Measurements from ENCODE around the gene ALDH1B1. TPM values are rescaled to one million over a fixed set of nuclear protein-coding genes. Genes with fewer than 3 reads are reported as not detected.

The ALDH1B1 gene
- total RNA-seq, 5 donors from 2014 or later (not counting 1 experiment from before 2014, with no cell fraction given) = 2.0 to 8.2 (median 5.2) TPM

DNA sequence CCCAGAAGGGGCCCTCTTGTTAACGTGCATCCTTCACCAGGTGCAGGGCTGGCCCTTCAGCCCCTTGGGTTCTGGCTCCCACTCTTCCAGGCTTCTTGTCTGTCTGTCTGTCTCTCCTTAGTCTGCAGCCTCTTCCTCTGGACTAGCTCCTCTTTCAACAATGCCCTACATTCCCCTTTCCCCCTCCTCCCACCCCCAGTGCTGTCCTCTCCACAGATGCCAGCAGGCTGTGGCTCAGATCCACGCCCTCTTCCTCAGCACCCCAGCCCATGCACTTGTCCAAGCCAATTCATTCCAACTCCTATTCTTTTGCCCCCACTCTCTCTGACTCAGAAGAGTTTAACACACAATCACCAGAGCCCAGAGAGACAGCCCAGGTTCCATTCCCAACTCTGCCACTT lies 45.2 kb upstream of the ALDH1B1 start:
- Histone ChIP-seq H3K27ac (ENCODE audit: low read length) (no peak overlapping the region), H3K36me3 (ENCODE audit: control insufficient read depth in 2 of 2, extremely low read depth in 1 of 2, insufficient read depth in 1 of 2, low read length in 1 of 2) (no peaks in the 10 kb centered on the region), H3K4me3 (ENCODE audit: control insufficient read depth in 1 of 2, extremely low read depth in 1 of 2, low read length in 1 of 2) (no peak overlapping the region), H3K9me3 (no peaks in the 10 kb centered on the region), H3K4me1 (ENCODE audit: control insufficient read depth in 1 of 2, extremely low read depth in 1 of 2, insufficient read depth in 2 of 2, low read length in 2 of 2) (no peaks in the 10 kb centered on the region), H3K27me3 (replicated peaks in 1 of 2; ENCODE audit: control insufficient read depth in 2 of 2, extremely low read depth in 1 of 2, insufficient read depth in 2 of 2, low read length in 1 of 2) (peaks cover 0 to 21% of the 10 kb centered on the region in 2 experiments)
- CTCF ChIA-PET = no interaction called here
- Mint-ChIP-seq H3K36me3 (no peaks in the 10 kb centered on the region), H3K27me3 (peaks cover 13 to 31% of the 10 kb centered on the region in 2 donors), H3K27ac (peak overlapping the region in 1 of 2 donors; percentile 58), H3K4me1 (no peaks in the 10 kb centered on the region), H3K9me3 (no peaks in the 10 kb centered on the region), H3K4me3 (no peak overlapping the region)
- POLR2A ChIA-PET = no interaction called here
- DNase-seq (no peak), ATAC-seq (replicated peaks in 1 of 4) (no peak)
- 56% methylated on average over 2 of the region's 2 CpGs for WGBS (ENCODE audit: insufficient coverage)

DNA sequence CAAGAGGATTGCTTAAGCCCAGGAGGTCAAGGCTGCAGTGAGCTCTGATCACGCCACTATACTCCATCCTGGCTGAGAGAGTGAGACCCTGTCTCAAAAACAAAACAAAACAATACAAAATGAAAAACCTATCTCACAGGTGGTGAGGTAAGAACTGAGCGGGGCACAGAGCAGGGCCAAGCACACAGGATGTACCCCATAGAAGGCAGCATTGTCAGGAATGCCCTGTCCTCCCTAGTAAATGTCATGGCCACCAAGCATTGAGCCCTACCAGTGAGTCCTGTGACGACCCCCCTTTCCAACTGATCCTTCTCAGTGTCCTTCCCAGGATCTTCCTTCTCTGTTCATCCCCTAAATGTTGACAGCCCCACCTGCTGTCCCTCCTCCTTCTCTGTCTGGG lies 44.6 kb upstream of the ALDH1B1 start:
- DNase-seq (no peak), ATAC-seq (replicated peaks in 1 of 4) (no peak)
- Histone ChIP-seq H3K27ac (ENCODE audit: low read length) (no peak overlapping the region), H3K9me3 (no peaks in the 10 kb centered on the region), H3K27me3 (replicated peaks in 1 of 2; ENCODE audit: control insufficient read depth in 2 of 2, extremely low read depth in 1 of 2, insufficient read depth in 2 of 2, low read length in 1 of 2) (peaks cover 0 to 21% of the 10 kb centered on the region in 2 experiments), H3K36me3 (ENCODE audit: control insufficient read depth in 2 of 2, extremely low read depth in 1 of 2, insufficient read depth in 1 of 2, low read length in 1 of 2) (no peaks in the 10 kb centered on the region), H3K4me3 (ENCODE audit: control insufficient read depth in 1 of 2, extremely low read depth in 1 of 2, low read length in 1 of 2) (no peak overlapping the region), H3K4me1 (ENCODE audit: control insufficient read depth in 1 of 2, extremely low read depth in 1 of 2, insufficient read depth in 2 of 2, low read length in 2 of 2) (no peaks in the 10 kb centered on the region)
- no peaks in the 10 kb centered on the region for H3K36me3 Mint-ChIP-seq
- no peaks in the 10 kb centered on the region for H3K9me3 Mint-ChIP-seq
- no peak overlapping the region for H3K4me3 Mint-ChIP-seq
- peaks cover 13 to 26% of the 10 kb centered on the region in 2 donors for H3K27me3 Mint-ChIP-seq
- CTCF ChIA-PET = no interaction called here
- no peak overlapping the region for H3K27ac Mint-ChIP-seq
- POLR2A ChIA-PET = no interaction called here
- no peaks in the 10 kb centered on the region for H3K4me1 Mint-ChIP-seq
- WGBS (ENCODE audit: insufficient coverage) = 40% methylated on average over 1 of the region's 3 CpGs

DNA sequence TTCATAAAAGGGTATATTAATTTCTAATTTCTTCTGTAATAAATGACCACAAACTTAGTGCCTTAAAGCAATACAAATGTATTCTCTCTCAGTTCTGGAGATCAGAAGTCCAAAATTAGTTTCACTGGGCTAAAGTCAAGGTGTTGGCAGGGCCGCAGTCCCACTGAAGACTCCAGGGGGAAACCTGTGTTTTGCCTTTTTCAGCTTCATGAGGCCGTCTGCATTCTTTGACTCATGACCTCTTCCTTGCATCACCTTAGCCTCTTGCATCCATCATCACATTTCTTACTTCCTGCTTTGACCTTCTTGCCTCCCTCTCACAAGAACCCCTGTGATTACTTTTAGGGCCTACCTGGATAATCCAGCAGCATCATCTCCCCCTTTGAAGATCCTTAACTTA lies 42.0 kb upstream of the ALDH1B1 start:
- no peak overlapping the region for H3K27ac Mint-ChIP-seq
- H3K9me3 Mint-ChIP-seq = no peaks in the 10 kb centered on the region
- no peak overlapping the region for H3K4me3 Mint-ChIP-seq
- H3K27ac ChIP-seq (ENCODE audit: low read length) = no peak overlapping the region
- H3K9me3 ChIP-seq = no peaks in the 10 kb centered on the region
- peaks cover 0 to 21% of the 10 kb centered on the region in 2 experiments for H3K27me3 ChIP-seq (replicated peaks in 1 of 2; ENCODE audit: control insufficient read depth in 2 of 2, extremely low read depth in 1 of 2, insufficient read depth in 2 of 2, low read length in 1 of 2)
- H3K4me1 Mint-ChIP-seq = no peaks in the 10 kb centered on the region
- WGBS (ENCODE audit: insufficient coverage) = 94% methylated on average over 2 of the region's 2 CpGs
- no peaks in the 10 kb centered on the region for H3K36me3 Mint-ChIP-seq
- H3K27me3 Mint-ChIP-seq = peaks cover 13 to 26% of the 10 kb centered on the region in 2 donors
- POLR2A ChIA-PET = no interaction called here
- ATAC-seq (replicated peaks in 1 of 4) (no peak), DNase-seq (no peak)
- CTCF ChIA-PET = no interaction called here
- no peak overlapping the region for H3K4me3 ChIP-seq (ENCODE audit: control insufficient read depth in 1 of 2, extremely low read depth in 1 of 2, low read length in 1 of 2)
- no peaks in the 10 kb centered on the region for H3K4me1 ChIP-seq (ENCODE audit: control insufficient read depth in 1 of 2, extremely low read depth in 1 of 2, insufficient read depth in 2 of 2, low read length in 2 of 2)
- H3K36me3 ChIP-seq (ENCODE audit: control insufficient read depth in 2 of 2, extremely low read depth in 1 of 2, insufficient read depth in 1 of 2, low read length in 1 of 2) = no peaks in the 10 kb centered on the region

DNA sequence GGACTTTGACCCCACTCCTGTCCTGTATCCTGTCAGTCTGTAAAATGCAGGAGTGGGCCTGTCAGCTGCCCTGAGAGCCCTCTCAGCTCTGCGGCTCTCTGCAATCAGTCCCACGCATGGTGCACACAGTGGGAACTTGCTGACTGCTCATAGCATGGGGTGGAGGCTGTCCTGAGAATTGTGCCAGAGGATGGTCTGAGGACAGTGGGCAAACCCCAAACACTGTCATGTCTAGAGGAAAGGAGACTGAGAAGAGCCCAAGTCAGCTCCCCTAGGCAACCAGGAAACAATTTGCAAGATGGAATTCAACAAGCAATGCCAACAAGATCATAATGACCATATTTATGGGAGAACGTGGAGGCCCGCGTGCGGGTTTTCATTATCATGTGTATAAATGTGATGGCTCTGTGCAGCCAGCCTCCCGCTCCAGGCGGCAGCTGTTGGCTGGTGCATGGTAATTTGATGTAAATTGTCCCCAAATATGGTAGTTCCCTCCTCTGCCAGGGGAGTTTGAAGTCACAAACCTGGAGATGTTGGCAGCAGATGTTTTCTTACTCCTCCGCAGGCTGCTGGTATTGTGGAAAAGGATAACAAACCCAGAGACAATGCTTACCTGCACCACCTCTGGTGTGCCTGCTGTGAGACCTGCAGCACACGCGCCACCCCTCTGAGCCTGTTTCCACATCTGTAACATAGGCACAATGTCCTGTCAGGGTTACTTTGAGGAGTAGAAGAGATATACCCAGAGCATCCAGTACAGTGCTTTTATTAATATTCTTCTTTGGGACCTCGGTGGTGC lies 39.8 kb upstream of the ALDH1B1 start:
- WGBS (ENCODE audit: insufficient coverage) = 94% methylated on average over 2 of the region's 12 CpGs

DNA sequence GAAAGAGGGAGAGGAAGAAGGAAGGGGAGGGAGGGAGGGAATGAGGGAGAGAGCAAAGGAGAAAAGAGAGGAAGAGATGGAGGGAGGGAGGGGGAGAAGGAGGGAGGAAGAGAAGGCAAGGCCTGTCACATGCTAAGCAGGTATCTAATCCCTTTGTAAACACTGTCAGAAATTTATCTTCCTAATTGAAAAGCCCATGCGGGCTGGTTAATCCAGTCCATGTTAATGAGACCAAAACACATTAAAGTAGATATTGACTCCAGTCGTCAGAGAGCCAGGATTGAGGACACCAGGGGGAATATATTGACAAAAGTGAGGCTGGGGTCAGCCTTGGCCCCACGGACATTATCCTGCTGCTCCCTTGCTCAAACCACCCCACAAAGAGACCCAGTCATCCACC lies 37.4 kb upstream of the ALDH1B1 start:
- ChIA-PET CTCF (no interaction called here), POLR2A (no interaction called here)
- no peaks in the 10 kb centered on the region for H3K9me3 Mint-ChIP-seq
- no peak for DNase-seq
- no peak overlapping the region for H3K4me3 Mint-ChIP-seq
- no peak for ATAC-seq (replicated peaks in 1 of 4)
- H3K27ac ChIP-seq (ENCODE audit: low read length) = no peak overlapping the region
- no peaks in the 10 kb centered on the region for H3K4me1 ChIP-seq (ENCODE audit: control insufficient read depth in 1 of 2, extremely low read depth in 1 of 2, insufficient read depth in 2 of 2, low read length in 2 of 2)
- no peak overlapping the region for H3K4me3 ChIP-seq (ENCODE audit: control insufficient read depth in 1 of 2, extremely low read depth in 1 of 2, low read length in 1 of 2)
- H3K27me3 Mint-ChIP-seq = peaks cover 1 to 4% of the 10 kb centered on the region in 2 donors
- no peaks in the 10 kb centered on the region for H3K9me3 ChIP-seq
- no peaks in the 10 kb centered on the region for H3K36me3 Mint-ChIP-seq
- WGBS (ENCODE audit: insufficient coverage) = no CpG with 5 or more reads among the region's 3 CpGs
- peaks cover 0 to 4% of the 10 kb centered on the region in 2 experiments for H3K27me3 ChIP-seq (replicated peaks in 1 of 2; ENCODE audit: control insufficient read depth in 2 of 2, extremely low read depth in 1 of 2, insufficient read depth in 2 of 2, low read length in 1 of 2)
- H3K27ac Mint-ChIP-seq = no peak overlapping the region
- no peaks in the 10 kb centered on the region for H3K36me3 ChIP-seq (ENCODE audit: control insufficient read depth in 2 of 2, extremely low read depth in 1 of 2, insufficient read depth in 1 of 2, low read length in 1 of 2)
- H3K4me1 Mint-ChIP-seq = no peaks in the 10 kb centered on the region

More for the DNA sequence above, 39.8 kb upstream of the ALDH1B1 start:
- no peak overlapping the region for H3K4me3 Mint-ChIP-seq
- no peaks in the 10 kb centered on the region for H3K9me3 Mint-ChIP-seq
- no peaks in the 10 kb centered on the region for H3K4me1 Mint-ChIP-seq
- CTCF ChIA-PET = no interaction called here
- Histone ChIP-seq H3K4me3 (ENCODE audit: control insufficient read depth in 1 of 2, extremely low read depth in 1 of 2, low read length in 1 of 2) (no peak overlapping the region), H3K27ac (ENCODE audit: low read length) (no peak overlapping the region), H3K27me3 (replicated peaks in 1 of 2; ENCODE audit: control insufficient read depth in 2 of 2, extremely low read depth in 1 of 2, insufficient read depth in 2 of 2, low read length in 1 of 2) (peaks cover 0 to 7% of the 10 kb centered on the region in 2 experiments), H3K36me3 (ENCODE audit: control insufficient read depth in 2 of 2, extremely low read depth in 1 of 2, insufficient read depth in 1 of 2, low read length in 1 of 2) (no peaks in the 10 kb centered on the region), H3K4me1 (ENCODE audit: control insufficient read depth in 1 of 2, extremely low read depth in 1 of 2, insufficient read depth in 2 of 2, low read length in 2 of 2) (no peaks in the 10 kb centered on the region), H3K9me3 (no peaks in the 10 kb centered on the region)
- H3K36me3 Mint-ChIP-seq = no peaks in the 10 kb centered on the region
- no peak for DNase-seq
- ATAC-seq (replicated peaks in 1 of 4) = no peak
- POLR2A ChIA-PET = no interaction called here
- no peak overlapping the region for H3K27ac Mint-ChIP-seq
- peaks cover 7 to 21% of the 10 kb centered on the region in 2 donors for H3K27me3 Mint-ChIP-seq

DNA sequence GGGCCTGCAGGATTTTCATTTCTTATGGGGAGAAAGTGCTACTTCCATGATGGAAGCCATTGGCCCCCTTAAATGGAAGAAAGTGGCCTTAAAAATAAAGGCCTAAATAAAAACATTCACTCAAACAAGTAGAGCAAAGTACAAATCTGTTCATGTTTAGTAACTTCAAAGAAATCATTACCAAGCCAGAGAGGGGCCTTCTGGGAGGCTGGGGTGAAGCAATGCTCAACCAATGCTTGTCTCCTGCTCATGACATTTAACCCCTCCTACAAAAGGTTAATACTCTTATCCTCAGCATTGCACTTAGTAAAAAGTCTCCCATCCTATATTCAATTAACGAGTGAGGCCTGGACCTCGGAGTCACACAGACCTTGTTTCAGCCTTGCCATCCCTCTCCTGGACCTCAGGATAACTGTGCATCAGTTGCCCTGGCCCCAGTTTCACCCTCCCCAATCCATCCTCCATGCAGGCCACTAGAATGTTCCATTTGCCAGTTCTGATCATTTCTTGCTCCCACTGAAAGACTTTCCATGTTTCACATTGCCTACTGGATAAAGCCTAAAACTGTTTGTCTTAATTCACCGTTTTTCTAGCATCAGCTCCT lies 36.9 kb upstream of the ALDH1B1 start:
- H3K4me1 Mint-ChIP-seq = no peaks in the 10 kb centered on the region
- H3K27ac Mint-ChIP-seq = no peak overlapping the region
- Histone ChIP-seq H3K4me1 (ENCODE audit: control insufficient read depth in 1 of 2, extremely low read depth in 1 of 2, insufficient read depth in 2 of 2, low read length in 2 of 2) (no peaks in the 10 kb centered on the region), H3K4me3 (ENCODE audit: control insufficient read depth in 1 of 2, extremely low read depth in 1 of 2, low read length in 1 of 2) (no peak overlapping the region), H3K9me3 (no peaks in the 10 kb centered on the region), H3K27ac (ENCODE audit: low read length) (no peak overlapping the region), H3K27me3 (replicated peaks in 1 of 2; ENCODE audit: control insufficient read depth in 2 of 2, extremely low read depth in 1 of 2, insufficient read depth in 2 of 2, low read length in 1 of 2) (peaks cover 0 to 4% of the 10 kb centered on the region in 2 experiments), H3K36me3 (ENCODE audit: control insufficient read depth in 2 of 2, extremely low read depth in 1 of 2, insufficient read depth in 1 of 2, low read length in 1 of 2) (no peaks in the 10 kb centered on the region)
- no peak overlapping the region for H3K4me3 Mint-ChIP-seq
- H3K36me3 Mint-ChIP-seq = no peaks in the 10 kb centered on the region
- peaks cover 0 to 3% of the 10 kb centered on the region in 2 donors for H3K27me3 Mint-ChIP-seq
- no peak for DNase-seq
- ChIA-PET CTCF (no interaction called here), POLR2A (no interaction called here)
- H3K9me3 Mint-ChIP-seq = no peaks in the 10 kb centered on the region
- ATAC-seq (replicated peaks in 1 of 4) = no peak
- WGBS (ENCODE audit: insufficient coverage) = 84% methylated on average over 3 of the region's 3 CpGs
